ENCODE data around the gene NOXO1. TPM values are rescaled to one million over a fixed set of nuclear protein-coding genes. Genes with fewer than 3 reads are reported as not detected.
A peak's percentile ranks its signal among the peaks of the same experiment; 100 is the strongest.

NOXO1 gene
- total RNA-seq, 6 donors from 2014 or later: 2.1 to 5.4 (median 5.0) TPM; not detected in 1

DNA sequence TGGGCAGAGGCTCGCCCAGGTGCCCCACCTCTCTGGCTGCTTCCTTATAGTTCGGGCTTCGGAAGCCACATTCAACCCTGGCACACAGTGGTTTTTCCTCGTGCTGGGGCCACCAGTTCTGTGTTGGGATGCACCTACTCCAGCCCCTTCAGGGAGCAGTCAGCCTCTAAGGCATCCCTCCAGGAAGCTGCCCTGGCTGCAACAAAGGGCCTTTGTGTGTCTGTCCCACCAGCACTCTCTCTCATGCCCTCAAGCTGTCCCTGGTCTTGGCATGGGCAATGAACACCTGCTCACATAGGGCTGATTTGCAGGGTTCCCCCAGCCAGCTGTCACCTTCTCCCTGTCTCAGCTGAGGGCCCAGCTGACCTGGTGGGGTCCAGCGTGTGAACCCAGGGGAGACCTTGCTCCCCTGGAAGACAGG is 754 bp upstream of the NOXO1 start:
- WGBS, 2 donors: 38 to 76% methylated on average over 1 to 5 of the region's 5 CpGs
- ATAC-seq (ENCODE audit: low FRiP score in 2 of 2): no peak
- DNase-seq: no peak
- H3K4me3 ChIP-seq: no peak overlapping the region
- H3K27me3 ChIP-seq: peaks cover 0 to 24% (median 10%) of the 10 kb centered on the region in 4 donors
- H3K4me1 ChIP-seq: peaks cover 15 to 57% (median 28%) of the 10 kb centered on the region in 4 donors
- TF ChIP-seq EP300 (IDR thresholded peaks at IDR 0.05): no peak
- TF ChIP-seq, protein P1, sequence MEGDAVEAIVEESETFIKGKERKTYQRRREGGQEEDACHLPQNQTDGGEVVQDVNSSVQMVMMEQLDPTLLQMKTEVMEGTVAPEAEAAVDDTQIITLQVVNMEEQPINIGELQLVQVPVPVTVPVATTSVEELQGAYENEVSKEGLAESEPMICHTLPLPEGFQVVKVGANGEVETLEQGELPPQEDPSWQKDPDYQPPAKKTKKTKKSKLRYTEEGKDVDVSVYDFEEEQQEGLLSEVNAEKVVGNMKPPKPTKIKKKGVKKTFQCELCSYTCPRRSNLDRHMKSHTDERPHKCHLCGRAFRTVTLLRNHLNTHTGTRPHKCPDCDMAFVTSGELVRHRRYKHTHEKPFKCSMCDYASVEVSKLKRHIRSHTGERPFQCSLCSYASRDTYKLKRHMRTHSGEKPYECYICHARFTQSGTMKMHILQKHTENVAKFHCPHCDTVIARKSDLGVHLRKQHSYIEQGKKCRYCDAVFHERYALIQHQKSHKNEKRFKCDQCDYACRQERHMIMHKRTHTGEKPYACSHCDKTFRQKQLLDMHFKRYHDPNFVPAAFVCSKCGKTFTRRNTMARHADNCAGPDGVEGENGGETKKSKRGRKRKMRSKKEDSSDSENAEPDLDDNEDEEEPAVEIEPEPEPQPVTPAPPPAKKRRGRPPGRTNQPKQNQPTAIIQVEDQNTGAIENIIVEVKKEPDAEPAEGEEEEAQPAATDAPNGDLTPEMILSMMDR (IDR thresholded peaks at IDR 0.05): no peak
- TF ChIP-seq POLR2AphosphoS5 (IDR thresholded peaks at IDR 0.05): no peak
- no peak for TF ChIP-seq POLR2A (IDR thresholded peaks at IDR 0.05)
- no peaks in the 10 kb centered on the region for H3K9me3 ChIP-seq
- no peak overlapping the region for H3K27ac ChIP-seq
- H3K36me3 ChIP-seq: peaks cover 3 to 34% (median 33%) of the 10 kb centered on the region in 4 donors

DNA sequence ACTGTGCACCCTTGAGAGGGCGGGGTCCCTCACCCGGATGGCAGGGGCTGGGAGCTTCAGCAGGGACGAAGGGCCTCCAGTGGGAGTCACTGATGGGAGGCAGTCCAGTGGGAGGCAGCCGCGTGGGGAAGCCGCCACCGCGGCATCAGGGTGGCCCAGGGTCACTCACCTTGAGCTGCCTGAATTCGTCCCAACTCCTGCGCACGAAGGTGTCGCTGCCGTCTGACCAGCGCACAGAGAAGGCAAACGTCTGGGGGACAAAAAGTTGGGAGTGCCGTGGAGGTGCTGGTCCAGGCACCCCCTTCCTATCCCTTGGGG is 540 bp downstream of the NOXO1 start:
- Histone ChIP-seq H3K9me3 (no peaks in the 10 kb centered on the region), H3K27me3 (peaks cover 0 to 24% (median 10%) of the 10 kb centered on the region in 4 donors), H3K4me1 (peaks cover 15 to 57% (median 28%) of the 10 kb centered on the region in 4 donors), H3K4me3 (no peak overlapping the region), H3K36me3 (peaks cover 9 to 36% (median 34%) of the 10 kb centered on the region in 4 donors), H3K27ac (no peak overlapping the region)
- DNase-seq (peak in 1 of 2 donors; percentile 71), ATAC-seq (ENCODE audit: low FRiP score in 2 of 2) (no peak)
- 30% methylated on average over 15 of the region's 16 CpGs; no CpG with 5 or more reads in 1 of the 2 donors for WGBS, 2 donors
- TF ChIP-seq, protein P1 (IDR thresholded peaks at IDR 0.05): no peak
- no peak for TF ChIP-seq POLR2AphosphoS5 (IDR thresholded peaks at IDR 0.05)
- TF ChIP-seq EP300 (IDR thresholded peaks at IDR 0.05): no peak
- no peak for TF ChIP-seq POLR2A (IDR thresholded peaks at IDR 0.05)

DNA sequence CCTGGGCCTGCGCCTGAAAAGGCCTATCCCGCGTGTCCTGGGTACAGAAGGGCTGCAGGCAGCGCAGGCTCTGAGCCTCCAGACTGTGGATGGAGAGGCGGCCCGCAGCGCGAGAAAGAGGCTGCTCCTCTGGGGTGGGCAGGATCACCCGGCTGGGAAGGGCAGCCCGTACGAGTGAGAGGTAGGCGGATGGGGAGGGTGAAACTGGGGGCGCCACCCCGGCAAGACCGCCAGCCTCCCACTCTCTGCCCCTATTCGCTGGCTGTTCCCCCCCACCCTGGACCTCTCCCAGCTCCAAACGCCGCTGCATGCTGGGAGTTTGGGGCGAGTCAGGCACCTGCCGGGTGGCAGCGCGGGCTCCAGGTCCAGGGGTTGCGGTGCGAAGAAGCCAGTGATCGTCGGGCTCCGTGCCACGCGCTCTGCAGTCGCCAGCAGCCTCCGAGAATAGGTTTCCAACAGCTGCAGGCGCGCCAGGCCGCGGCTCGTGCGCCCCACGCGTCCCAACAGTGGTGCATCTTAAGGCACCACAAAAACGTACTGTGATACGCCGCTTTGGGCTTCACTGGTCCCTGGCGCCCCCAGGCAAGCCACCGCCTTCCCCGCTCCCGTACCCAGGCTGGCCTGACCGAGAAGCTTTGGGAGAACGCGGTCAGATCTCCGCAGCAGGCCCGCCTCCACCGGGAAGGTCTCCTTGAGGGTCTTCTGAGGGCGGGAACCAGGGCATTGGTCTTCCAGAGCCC is 1.1 kb downstream of the NOXO1 start:
- ATAC-seq (ENCODE audit: low FRiP score in 2 of 2) (no peak), DNase-seq (peak in 1 of 2 donors; percentile 88)
- H3K4me1 ChIP-seq: peaks cover 13 to 54% (median 25%) of the 10 kb centered on the region in 4 donors
- WGBS, 2 donors: 8 to 23% methylated on average over 5 to 51 of the region's 53 CpGs
- H3K4me3 ChIP-seq: peak overlapping the region in 3 of 4 donors; percentile 44 to 55 (median 54)
- TF ChIP-seq, protein P1 (IDR thresholded peaks at IDR 0.05): no peak
- TF ChIP-seq POLR2A (IDR thresholded peaks at IDR 0.05) (no peak), EP300 (IDR thresholded peaks at IDR 0.05) (no peak), POLR2AphosphoS5 (IDR thresholded peaks at IDR 0.05) (no peak)
- H3K27me3 ChIP-seq: peaks cover 0 to 24% (median 10%) of the 10 kb centered on the region in 4 donors
- H3K27ac ChIP-seq: peak overlapping the region; percentile 70 to 79 (median 76)
- no peaks in the 10 kb centered on the region for H3K9me3 ChIP-seq
- peaks cover 14 to 39% (median 36%) of the 10 kb centered on the region in 4 donors for H3K36me3 ChIP-seq

DNA sequence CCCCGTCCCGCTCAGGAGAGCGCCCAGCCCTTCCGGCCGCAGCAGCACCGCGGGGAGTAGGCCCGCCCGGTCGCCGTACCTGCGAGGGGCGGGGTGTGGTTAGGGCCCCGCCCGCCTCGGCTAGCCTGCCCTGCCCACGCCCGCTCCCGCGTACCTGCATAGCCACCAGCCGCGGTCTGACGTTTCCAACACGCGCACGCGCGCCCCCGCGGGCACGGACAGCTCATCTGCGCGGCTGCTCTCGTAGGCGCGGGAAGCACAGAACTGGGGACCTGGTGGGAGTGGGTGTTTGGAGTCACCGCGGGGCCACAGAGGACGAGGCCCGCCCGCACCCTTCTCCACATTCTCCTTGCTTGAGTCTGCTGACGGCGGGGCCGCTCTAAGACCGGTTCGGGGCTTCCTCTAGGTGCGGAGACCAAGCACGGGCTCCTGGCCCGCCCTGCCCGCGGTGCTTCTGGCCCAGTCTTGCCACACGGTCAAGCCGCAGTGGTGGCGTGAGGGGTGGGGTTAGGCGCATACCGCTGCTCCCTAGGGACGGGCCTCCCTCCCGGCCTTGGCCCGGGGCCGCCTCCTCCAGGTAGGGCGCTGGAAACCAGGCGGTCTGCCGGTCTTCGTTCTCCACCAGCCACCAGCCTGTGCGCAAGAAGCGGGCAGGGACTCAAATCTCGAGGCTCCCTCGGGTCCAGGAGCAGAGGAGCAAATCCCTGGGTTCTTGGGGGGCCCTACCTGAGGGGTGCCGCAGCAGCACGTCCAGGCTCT is 1.8 kb downstream of the NOXO1 start:
- H3K27me3 ChIP-seq: peaks cover 0 to 24% (median 10%) of the 10 kb centered on the region in 4 donors
- peak overlapping the region; percentile 70 to 79 (median 76) for H3K27ac ChIP-seq
- peaks cover 6 to 47% (median 18%) of the 10 kb centered on the region in 4 donors for H3K4me1 ChIP-seq

More for the DNA sequence above, 1.8 kb downstream of the NOXO1 start:
- DNase-seq (peak; percentile 92 to 96), ATAC-seq (ENCODE audit: low FRiP score in 2 of 2) (peak in 1 of 2 donors; percentile 82)
- H3K36me3 ChIP-seq: peaks cover 14 to 46% (median 43%) of the 10 kb centered on the region in 4 donors
- H3K9me3 ChIP-seq: no peaks in the 10 kb centered on the region
- TF ChIP-seq POLR2AphosphoS5 (IDR thresholded peaks at IDR 0.05) (peak in 1 of 2 donors; percentile 24), EP300 (IDR thresholded peaks at IDR 0.05) (no peak), POLR2A (IDR thresholded peaks at IDR 0.05) (peak in 3 of 4 donors; percentile 36 to 69 (median 64))
- TF ChIP-seq, protein P1 (IDR thresholded peaks at IDR 0.05): no peak
- H3K4me3 ChIP-seq: peak overlapping the region in 3 of 4 donors; percentile 44 to 55 (median 54)
- WGBS, 2 donors: 33 to 43% methylated on average over 15 to 45 of the region's 70 CpGs

All from upper lobe of left lung (tissue), 6 donors.